Liver (tissue), 3 donors: Measurements from ENCODE around the gene CBFA2T3.

Source experiments
- TAF1 ChIP-seq: conservative IDR thresholded peaks from 2 replicates; pipeline ENCODE4 v1.6.1; 2016; ENCODE audit warnings: antibody characterized with exemption, mild to moderate bottlenecking
- TF ChIP-seq, protein P1 (sequence below): fragments of 150-350 bp; IDR thresholded peaks from 2 replicates; pipeline ENCODE4 v1.5.1; 2017; ENCODE audit warnings: improper control_type of control experiment, low read depth, low read length; ENCODE audit not compliant: missing input control
- TF ChIP-seq, protein P2 (sequence below): IDR thresholded peaks from 2 replicates; pipeline ENCODE4 v1.6.1; 2016; ENCODE audit warnings: antibody characterized with exemption
- TF ChIP-seq, protein P3 (sequence below): IDR thresholded peaks from 2 replicates; pipeline ENCODE4 v1.6.1; 2016; ENCODE audit warnings: antibody characterized with exemption
- donor health status: healthy.
- donor health status: healthy.

- TF ChIP-seq, protein P1, sequence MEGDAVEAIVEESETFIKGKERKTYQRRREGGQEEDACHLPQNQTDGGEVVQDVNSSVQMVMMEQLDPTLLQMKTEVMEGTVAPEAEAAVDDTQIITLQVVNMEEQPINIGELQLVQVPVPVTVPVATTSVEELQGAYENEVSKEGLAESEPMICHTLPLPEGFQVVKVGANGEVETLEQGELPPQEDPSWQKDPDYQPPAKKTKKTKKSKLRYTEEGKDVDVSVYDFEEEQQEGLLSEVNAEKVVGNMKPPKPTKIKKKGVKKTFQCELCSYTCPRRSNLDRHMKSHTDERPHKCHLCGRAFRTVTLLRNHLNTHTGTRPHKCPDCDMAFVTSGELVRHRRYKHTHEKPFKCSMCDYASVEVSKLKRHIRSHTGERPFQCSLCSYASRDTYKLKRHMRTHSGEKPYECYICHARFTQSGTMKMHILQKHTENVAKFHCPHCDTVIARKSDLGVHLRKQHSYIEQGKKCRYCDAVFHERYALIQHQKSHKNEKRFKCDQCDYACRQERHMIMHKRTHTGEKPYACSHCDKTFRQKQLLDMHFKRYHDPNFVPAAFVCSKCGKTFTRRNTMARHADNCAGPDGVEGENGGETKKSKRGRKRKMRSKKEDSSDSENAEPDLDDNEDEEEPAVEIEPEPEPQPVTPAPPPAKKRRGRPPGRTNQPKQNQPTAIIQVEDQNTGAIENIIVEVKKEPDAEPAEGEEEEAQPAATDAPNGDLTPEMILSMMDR: no peak
- no peak for TF ChIP-seq TAF1
- TF ChIP-seq, protein P2, sequence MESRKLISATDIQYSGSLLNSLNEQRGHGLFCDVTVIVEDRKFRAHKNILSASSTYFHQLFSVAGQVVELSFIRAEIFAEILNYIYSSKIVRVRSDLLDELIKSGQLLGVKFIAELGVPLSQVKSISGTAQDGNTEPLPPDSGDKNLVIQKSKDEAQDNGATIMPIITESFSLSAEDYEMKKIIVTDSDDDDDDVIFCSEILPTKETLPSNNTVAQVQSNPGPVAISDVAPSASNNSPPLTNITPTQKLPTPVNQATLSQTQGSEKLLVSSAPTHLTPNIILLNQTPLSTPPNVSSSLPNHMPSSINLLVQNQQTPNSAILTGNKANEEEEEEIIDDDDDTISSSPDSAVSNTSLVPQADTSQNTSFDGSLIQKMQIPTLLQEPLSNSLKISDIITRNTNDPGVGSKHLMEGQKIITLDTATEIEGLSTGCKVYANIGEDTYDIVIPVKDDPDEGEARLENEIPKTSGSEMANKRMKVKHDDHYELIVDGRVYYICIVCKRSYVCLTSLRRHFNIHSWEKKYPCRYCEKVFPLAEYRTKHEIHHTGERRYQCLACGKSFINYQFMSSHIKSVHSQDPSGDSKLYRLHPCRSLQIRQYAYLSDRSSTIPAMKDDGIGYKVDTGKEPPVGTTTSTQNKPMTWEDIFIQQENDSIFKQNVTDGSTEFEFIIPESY: no peak
- TF ChIP-seq, protein P3, sequence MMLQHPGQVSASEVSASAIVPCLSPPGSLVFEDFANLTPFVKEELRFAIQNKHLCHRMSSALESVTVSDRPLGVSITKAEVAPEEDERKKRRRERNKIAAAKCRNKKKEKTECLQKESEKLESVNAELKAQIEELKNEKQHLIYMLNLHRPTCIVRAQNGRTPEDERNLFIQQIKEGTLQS: no peak
Observed at GRCh38 chr16:88891083-88891482, 85.9 kb downstream of the CBFA2T3 start.
